H1 (cell line): ENCODE data around the gene TCEANC.

Experiments used
- ASH2L ChIP-seq: fragments of 200-600, 300-600 bp; sonication (generic); IDR thresholded peaks from one replicate; pipeline ENCODE4 v1.7.1; 2017; ENCODE audit warnings: low read length
- CREB1 ChIP-seq: IDR thresholded peaks from 2 replicates; pipeline ENCODE4 v1.6.1; 2012; ENCODE audit warnings: inconsistent platforms
- CTCF ChIP-seq, 3 experiments: IDR thresholded peaks; 1 replicate in 2 of 3; 2 replicates in 1 of 3; pipeline versions ENCODE4 v1.5.1 to v1.6.1; 2011; ENCODE audit warnings: low read length in 3 of 3, mild to moderate bottlenecking in 3 of 3, inconsistent platforms in 2 of 3, low read depth in 1 of 3, moderate library complexity in 1 of 3; ENCODE audit not compliant: insufficient read depth in 1 of 3; ENCODE audit errors: control extremely low read depth in 1 of 3
- POLR2A ChIP-seq, 2 experiments: IDR thresholded peaks; 1 replicate in 1 of 2; 2 replicates in 1 of 2; pipeline ENCODE4 v1.6.1; 2011; ENCODE audit warnings: low read depth in 2 of 2, low read length in 2 of 2, mild to moderate bottlenecking in 2 of 2; ENCODE audit errors: control extremely low read depth in 1 of 2
- RFX5 ChIP-seq: IDR thresholded peaks from 2 replicates; pipeline ENCODE4 v1.6.1; 2011; ENCODE audit warnings: low read depth, low read length, improper control_type of control experiment, borderline replicate concordance
- SRF ChIP-seq: IDR thresholded peaks from 2 replicates; pipeline ENCODE4 v1.6.1; 2011; ENCODE audit warnings: mild to moderate bottlenecking, low read depth, low read length, moderate library complexity
- SUZ12 ChIP-seq: fragments of 200-600 bp; sonication (generic); IDR thresholded peaks from 2 replicates; pipeline ENCODE4 v1.6.1; 2012; ENCODE audit warnings: mild to moderate bottlenecking, inconsistent platforms, low read length, moderate library complexity, mixed read lengths
- YY1 ChIP-seq: IDR thresholded peaks from 2 replicates; pipeline ENCODE4 v1.6.1; 2011; ENCODE audit warnings: low read depth, mild to moderate bottlenecking, low read length
- ZNF274 ChIP-seq: IDR thresholded peaks from 2 replicates; pipeline ENCODE4 v1.7.0; 2012; ENCODE audit warnings: low read length, borderline replicate concordance; ENCODE audit errors: extremely low read depth

GRCh38 chrX:13614154-13614553 is 38.8 kb upstream of the TCEANC start:
- TF ChIP-seq CTCF (IDR thresholded peaks at IDR 0.05; ENCODE audit: control extremely low read depth in 1 of 3, insufficient read depth in 1 of 3, low read depth in 1 of 3, low read length in 3 of 3) (no peak), ZNF274 (no peak), ASH2L (no peak), CREB1 (no peak), RFX5 (no peak), SRF (no peak), SUZ12 (no peak), POLR2A (IDR thresholded peaks at IDR 0.05; ENCODE audit: control extremely low read depth in 1 of 2, low read depth in 2 of 2, low read length in 2 of 2) (no peak), YY1 (no peak)
